ENCODE data around the gene SF3B3.
A peak's percentile ranks its signal among the peaks of the same experiment; 100 is the strongest.
"Not testable (repeated sequence)": the region's sequence is repeated elsewhere in the genome, so short reads cannot be mapped to it uniquely, and the experiment has no call there.

The SF3B3 gene

GRCh38 chr16:70569752-70570151 lies 46.1 kb downstream of the SF3B3 start:
- no peak for DNase-seq

GRCh38 chr16:70570967-70571570 lies 47.5 kb downstream of the SF3B3 start:
- no peak for DNase-seq

GRCh38 chr16:70571623-70572022 lies 48.0 kb downstream of the SF3B3 start:
- DNase-seq = no peak

- DNase-seq = no peak
Measured at GRCh38 chr16:70572050-70572925, 48.7 kb downstream of the SF3B3 start.

- no peak for DNase-seq
Measured at GRCh38 chr16:70572926-70573270, 49.3 kb downstream of the SF3B3 start.

- DNase-seq = peak; percentile 81
Measured at GRCh38 chr16:70573451-70574121, 50.0 kb downstream of the SF3B3 start.

- DNase-seq = no peak
Measured at GRCh38 chr16:70574595-70575271, 51.1 kb downstream of the SF3B3 start.

GRCh38 chr16:70575376-70575775 lies 51.8 kb downstream of the SF3B3 start:
- no peak for DNase-seq

GRCh38 chr16:70576431-70577255 lies 53.0 kb downstream of the SF3B3 start:
- no peak for DNase-seq

GRCh38 chr16:70577256-70577698 lies 53.7 kb downstream of the SF3B3 start:
- DNase-seq = no peak

- no peak for DNase-seq
Measured at GRCh38 chr16:70578035-70578434, 54.4 kb downstream of the SF3B3 start.

GRCh38 chr16:70579248-70579647 lies 55.6 kb downstream of the SF3B3 start:
- no peak for DNase-seq

- DNase-seq = peak; percentile 78
Measured at GRCh38 chr16:70579648-70580630, 56.3 kb downstream of the SF3B3 start.

GRCh38 chr16:70582280-70582978 lies 58.8 kb downstream of the SF3B3 start:
- DNase-seq = no peak

GRCh38 chr16:70586731-70587130 lies 63.1 kb downstream of the SF3B3 start:
- no peak for DNase-seq

GRCh38 chr16:70588565-70588964 lies 64.9 kb downstream of the SF3B3 start:
- no peak for DNase-seq

GRCh38 chr16:70589416-70589815 lies 65.8 kb downstream of the SF3B3 start:
- DNase-seq = not testable (repeated sequence)

- DNase-seq = peak; percentile 84
Measured at GRCh38 chr16:70589998-70590471, 66.4 kb downstream of the SF3B3 start.

- DNase-seq = peak; percentile 38
Measured at GRCh38 chr16:70590722-70591415, 67.3 kb downstream of the SF3B3 start.

- no peak for DNase-seq
Measured at GRCh38 chr16:70591615-70592014, 68.0 kb downstream of the SF3B3 start.

All from femur (tissue), 1 donor.